ENCODE results near the gene MAP3K3.

MAP3K3 gene

GRCh38 chr17:63622574-63623390 lies 565 bp downstream of the MAP3K3 start:
- DNase-seq (ENCODE audit: low read depth in 2 of 2): peak in 1 of 2 donors; percentile 52

- no peak for DNase-seq (ENCODE audit: low read depth in 2 of 2)
Observed at GRCh38 chr17:63623786-63624530, 1.7 kb downstream of the MAP3K3 start.

GRCh38 chr17:63624531-63624880 lies 2.3 kb downstream of the MAP3K3 start:
- DNase-seq (ENCODE audit: low read depth in 2 of 2): no peak

GRCh38 chr17:63626551-63627180 lies 4.4 kb downstream of the MAP3K3 start:
- no peak for DNase-seq (ENCODE audit: low read depth in 2 of 2)

- no peak for DNase-seq (ENCODE audit: low read depth in 2 of 2)
Observed at GRCh38 chr17:63629627-63630026, 7.4 kb downstream of the MAP3K3 start.

GRCh38 chr17:63631062-63631461 lies 8.8 kb downstream of the MAP3K3 start:
- DNase-seq (ENCODE audit: low read depth in 2 of 2): no peak

- DNase-seq (ENCODE audit: low read depth in 2 of 2): no peak
Observed at GRCh38 chr17:63631626-63632025, 9.4 kb downstream of the MAP3K3 start.

GRCh38 chr17:63633742-63634141 lies 11.5 kb downstream of the MAP3K3 start:
- no peak for DNase-seq (ENCODE audit: low read depth in 2 of 2)

GRCh38 chr17:63634163-63634562 lies 11.9 kb downstream of the MAP3K3 start:
- no peak for DNase-seq (ENCODE audit: low read depth in 2 of 2)

- DNase-seq (ENCODE audit: low read depth in 2 of 2): no peak
Observed at GRCh38 chr17:63634816-63635215, 12.6 kb downstream of the MAP3K3 start.

- DNase-seq (ENCODE audit: low read depth in 2 of 2): no peak
Observed at GRCh38 chr17:63635290-63635689, 13.1 kb downstream of the MAP3K3 start.

- DNase-seq (ENCODE audit: low read depth in 2 of 2): no peak
Observed at GRCh38 chr17:63635787-63636186, 13.6 kb downstream of the MAP3K3 start.

GRCh38 chr17:63639125-63639524 lies 16.9 kb downstream of the MAP3K3 start:
- no peak for DNase-seq (ENCODE audit: low read depth in 2 of 2)

- DNase-seq (ENCODE audit: low read depth in 2 of 2): no peak
Observed at GRCh38 chr17:63640038-63640437, 17.8 kb downstream of the MAP3K3 start.

GRCh38 chr17:63641692-63642448 lies 19.7 kb downstream of the MAP3K3 start:
- DNase-seq (ENCODE audit: low read depth in 2 of 2): no peak

GRCh38 chr17:63644846-63645245 lies 22.6 kb downstream of the MAP3K3 start:
- no peak for DNase-seq (ENCODE audit: low read depth in 2 of 2)

- no peak for DNase-seq (ENCODE audit: low read depth in 2 of 2)
Observed at GRCh38 chr17:63645775-63646487, 23.7 kb downstream of the MAP3K3 start.

- DNase-seq (ENCODE audit: low read depth in 2 of 2): no peak
Observed at GRCh38 chr17:63646488-63646806, 24.2 kb downstream of the MAP3K3 start.

- DNase-seq (ENCODE audit: low read depth in 2 of 2): no peak
Observed at GRCh38 chr17:63647065-63647725, 25.0 kb downstream of the MAP3K3 start.

- DNase-seq (ENCODE audit: low read depth in 2 of 2): no peak
Observed at GRCh38 chr17:63647936-63648335, 25.7 kb downstream of the MAP3K3 start.

- no peak for DNase-seq (ENCODE audit: low read depth in 2 of 2)
Observed at GRCh38 chr17:63649813-63650212, 27.6 kb downstream of the MAP3K3 start.
